Natural killer cell (primary cell): ENCODE data around the gene TAF15. TPM values are rescaled to one million over a fixed set of nuclear protein-coding genes. Genes with fewer than 3 reads are reported as not detected.

Experiments
- ATAC-seq, 3 donors: fragments of 150-1000 bp in 2 of 3; fragments of 200-7000 bp in 1 of 3; cut with Tn5 transposase; 1 replicate in 1 of 3; 2 replicates in 2 of 3; pipeline ENCODE4 v1.10.0; 2021; ENCODE audit warnings: mild to moderate bottlenecking in 2 of 3, moderate library complexity in 2 of 3
- DNase-seq, 2 donors: peaks; one replicate each; pipeline versions ENCODE4 v3.0.0 to v3.0.0-alpha.2; 2013 to 2021; ENCODE audit warnings: mixed read lengths in 1 of 2
- H3K27ac ChIP-seq: one replicate; pipeline ENCODE4 v1.5.1; 2013; ENCODE audit warnings: mild to moderate bottlenecking, low read length
- H3K27me3 ChIP-seq: one replicate; pipeline ENCODE4 v1.6.1; 2013; ENCODE audit warnings: low read length; ENCODE audit not compliant: control insufficient read depth, insufficient read depth
- H3K36me3 ChIP-seq: one replicate; pipeline ENCODE4 v1.6.1; 2013; ENCODE audit warnings: low read length; ENCODE audit not compliant: control insufficient read depth, insufficient read depth
- H3K4me1 ChIP-seq: one replicate; pipeline ENCODE4 v1.6.1; 2013; ENCODE audit warnings: low read length; ENCODE audit not compliant: control insufficient read depth, insufficient read depth
- H3K4me3 ChIP-seq: one replicate; pipeline ENCODE4 v1.5.1; 2013; ENCODE audit warnings: low read length
- H3K9me3 ChIP-seq: one replicate; pipeline ENCODE4 v1.6.1; 2013; ENCODE audit warnings: low read length; ENCODE audit not compliant: control insufficient read depth, insufficient read depth
- H3K27ac Mint-ChIP-seq, 2 donors: one replicate each; pipeline ENCODE4 v1.8.0; 2022; ENCODE audit warnings: mild to moderate bottlenecking in 2 of 2, mixed read lengths in 2 of 2, moderate library complexity in 1 of 2
- H3K27me3 Mint-ChIP-seq, 2 donors: one replicate each; pipeline ENCODE4 v1.8.0; 2022; ENCODE audit warnings: low read depth in 2 of 2, mixed read lengths in 2 of 2
- H3K36me3 Mint-ChIP-seq: one replicate; pipeline ENCODE4 v1.8.0; 2022; ENCODE audit warnings: mixed read lengths
- H3K4me1 Mint-ChIP-seq, 2 donors: one replicate each; pipeline ENCODE4 v1.8.0; 2022; ENCODE audit warnings: mixed read lengths in 2 of 2
- H3K4me3 Mint-ChIP-seq: one replicate; pipeline ENCODE4 v1.8.0; 2022; ENCODE audit warnings: mild to moderate bottlenecking, moderate library complexity, mixed read lengths
- H3K9me3 Mint-ChIP-seq, 2 donors: one replicate each; pipeline ENCODE4 v1.8.0; 2022; ENCODE audit warnings: mixed read lengths in 2 of 2
- CTCF ChIP-seq: fragments of 200-600 bp; IDR thresholded peaks from one replicate; pipeline ENCODE4 v1.8.0; 2022; ENCODE audit warnings: antibody characterized with exemption
- WGBS: methylation state at CpG from one replicate; pipeline ENCODE4 v1.1.7; 2013; ENCODE audit warnings: missing lambda C conversion rate; ENCODE audit not compliant: insufficient coverage; 5-methylcytosine and 5-hydroxymethylcytosine counted together
- intact Hi-C: fragments of 100-400 bp; cut with micrococcal nuclease; formaldehyde crosslinking; loops from one replicate; pipeline ENCODE4 v1.14.2; 2022
- total RNA-seq, 4 donors: library from RNA; stranded (reverse); fragments of 120-200 nt in 1 of 4; gene quantifications; one replicate each; pipeline versions ENCODE4 v1.2.3 to v1.2.4, GENCODE V29; 2013 to 2022

Gene TAF15
- total RNA-seq, 3 donors from 2014 or later (not counting 1 experiment from before 2014, with no cell fraction given), result 214 to 253 (median 214) TPM

DNA sequence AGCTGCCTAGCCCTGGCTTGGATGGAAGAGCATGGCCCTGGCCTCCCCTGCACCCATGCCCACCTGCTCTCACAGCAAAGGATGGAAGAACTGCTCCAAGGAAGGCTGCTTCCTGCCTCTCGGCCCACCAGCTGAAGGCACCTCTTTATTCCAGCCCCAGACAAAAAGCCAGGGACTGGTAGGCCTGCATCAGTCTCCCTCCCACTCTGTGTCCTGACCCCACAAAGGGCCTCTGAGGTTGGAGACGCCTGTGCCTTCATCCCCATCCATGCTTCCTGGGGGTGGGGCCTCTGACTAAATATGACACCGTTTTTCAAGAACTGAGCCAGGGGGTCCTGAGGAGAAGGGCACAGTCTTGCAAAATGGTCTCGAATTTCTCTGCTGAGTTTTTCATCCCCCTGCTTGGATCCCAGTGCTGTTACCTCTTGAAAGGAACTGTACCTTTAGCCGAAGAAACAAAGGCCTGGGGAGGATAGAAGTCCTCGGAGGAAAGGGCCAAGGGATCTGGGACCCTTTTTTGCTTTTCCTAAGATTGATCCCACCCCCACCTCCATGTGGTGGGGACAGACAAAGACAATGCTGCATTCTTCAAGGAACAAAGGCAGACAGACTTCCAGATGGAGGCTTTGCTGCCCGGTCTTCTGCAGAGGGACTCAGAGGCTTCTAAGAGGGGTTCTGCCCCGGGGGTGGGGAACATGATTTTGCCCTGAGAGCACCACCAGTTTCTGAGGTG lies 43.4 kb upstream of the TAF15 start:
- peak overlapping the region; percentile 6 for H3K4me3 Mint-ChIP-seq
- no peak overlapping the region for H3K4me3 ChIP-seq
- intact Hi-C loops, result no loop called here
- no peak overlapping the region for H3K27ac ChIP-seq
- no peaks in the 10 kb centered on the region for H3K27me3 ChIP-seq
- no peaks in the 10 kb centered on the region for H3K36me3 ChIP-seq
- H3K4me1 Mint-ChIP-seq, result peaks cover 6 to 9% of the 10 kb centered on the region in 2 donors
- no peak for ATAC-seq
- H3K9me3 Mint-ChIP-seq, result no peaks in the 10 kb centered on the region
- no peaks in the 10 kb centered on the region for H3K36me3 Mint-ChIP-seq
- DNase-seq, result no peak
- WGBS, result 84% methylated on average over 8 of the region's 8 CpGs
- H3K27me3 Mint-ChIP-seq, result peaks cover 5 to 7% of the 10 kb centered on the region in 2 donors
- no peaks in the 10 kb centered on the region for H3K9me3 ChIP-seq
- H3K4me1 ChIP-seq, result peaks cover 15% of the 10 kb centered on the region
- H3K27ac Mint-ChIP-seq, result no peak overlapping the region
- no peak for TF ChIP-seq CTCF

- Mint-ChIP-seq H3K27me3 (peaks cover 5 to 7% of the 10 kb centered on the region in 2 donors), H3K9me3 (no peaks in the 10 kb centered on the region), H3K27ac (no peak overlapping the region), H3K36me3 (no peaks in the 10 kb centered on the region), H3K4me1 (peaks cover 6 to 9% of the 10 kb centered on the region in 2 donors), H3K4me3 (no peak overlapping the region)
- no peak overlapping the region for H3K27ac ChIP-seq
- ATAC-seq, result no peak
- peaks cover 15% of the 10 kb centered on the region for H3K4me1 ChIP-seq
- H3K27me3 ChIP-seq, result no peaks in the 10 kb centered on the region
- H3K36me3 ChIP-seq, result no peaks in the 10 kb centered on the region
- intact Hi-C loops, result no loop called here
- H3K4me3 ChIP-seq, result no peak overlapping the region
- H3K9me3 ChIP-seq, result no peaks in the 10 kb centered on the region
- 95% methylated on average over 23 of the region's 24 CpGs for WGBS
- no peak for DNase-seq
- no peak for TF ChIP-seq CTCF
Measured at GRCh38 chr17:35766489-35766877, 42.8 kb upstream of the TAF15 start.

DNA sequence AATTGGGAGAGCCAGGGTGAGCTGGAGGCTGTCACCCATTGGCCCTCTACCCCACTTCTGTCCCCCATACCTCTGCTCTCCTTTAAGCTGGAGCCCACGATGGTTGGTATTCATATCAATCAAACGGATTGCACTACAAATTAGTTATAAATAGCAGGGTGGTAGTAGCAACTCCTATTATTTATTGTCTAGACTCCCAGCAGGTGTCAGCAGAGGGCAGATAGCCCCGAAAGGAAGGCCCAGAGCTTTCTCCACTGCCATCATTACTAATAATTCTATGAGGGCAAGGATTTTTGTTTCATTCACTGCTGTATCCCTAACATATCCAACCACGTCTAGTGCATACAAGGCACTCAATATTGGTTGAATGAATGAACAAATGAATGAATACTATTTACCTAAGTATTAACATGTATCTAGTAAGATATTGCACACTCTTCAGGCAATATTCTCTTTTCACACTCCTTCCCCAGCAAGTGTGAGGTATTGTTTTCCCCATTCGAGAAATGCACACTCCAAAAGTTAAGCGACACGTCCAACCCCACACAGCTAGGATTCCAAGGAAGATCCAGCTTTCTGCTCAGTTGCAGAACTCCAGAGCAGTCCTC lies 42.3 kb upstream of the TAF15 start:
- Mint-ChIP-seq H3K9me3 (no peaks in the 10 kb centered on the region), H3K4me1 (peaks cover 6 to 9% of the 10 kb centered on the region in 2 donors), H3K27me3 (peaks cover 5 to 10% of the 10 kb centered on the region in 2 donors), H3K4me3 (no peak overlapping the region), H3K27ac (no peak overlapping the region), H3K36me3 (no peaks in the 10 kb centered on the region)
- intact Hi-C loops, result no loop called here
- ATAC-seq (no peak), DNase-seq (peak in 1 of 2 donors; percentile 57)
- H3K27ac ChIP-seq, result no peak overlapping the region
- no peak overlapping the region for H3K4me3 ChIP-seq
- H3K27me3 ChIP-seq, result no peaks in the 10 kb centered on the region
- peaks cover 15% of the 10 kb centered on the region for H3K4me1 ChIP-seq
- no peaks in the 10 kb centered on the region for H3K36me3 ChIP-seq
- whole genome bisulfite sequencing, result 92% methylated on average over 3 of the region's 7 CpGs
- peak; percentile 18 for TF ChIP-seq CTCF
- H3K9me3 ChIP-seq, result no peaks in the 10 kb centered on the region
